ENCODE measurements around the gene HADHB. TPM values are rescaled to one million over a fixed set of nuclear protein-coding genes. Genes with fewer than 3 reads are reported as not detected.

HADHB gene
- total and polyA plus RNA-seq, 10 of the 15 experiments (the other 5 are each of a cell fraction or from before 2014, with no cell fraction given), result 53.7 to 145 (median 85.5) TPM

- 0 out of 2 replicates have a peak, but pooled peaks have one; percentile 25 for TF ChIP-seq ZNF687 (IDR thresholded peaks at IDR 0.05)
- no peak for TF ChIP-seq POLR2A (IDR thresholded peaks at IDR 0.05; ENCODE audit: low read depth, low read length)
- TF ChIP-seq PAX5 (IDR thresholded peaks at IDR 0.05; ENCODE audit: borderline replicate concordance, low read depth, low read length), result no peak
- TF ChIP-seq JUND (IDR thresholded peaks at IDR 0.05; ENCODE audit: low read depth, low read length), result no peak; the same call in 1 of the 2 replicates
- TF ChIP-seq SMAD1 (IDR thresholded peaks at IDR 0.05; ENCODE audit: low read depth, partially characterized antibody), result no peak
- peak; percentile 79 for TF ChIP-seq DPF2 (IDR thresholded peaks at IDR 0.05)
- peak in 1 of 2 experiments; percentile 76; a peak in 3 of 4 replicates for TF ChIP-seq EP300 (IDR thresholded peaks at IDR 0.05; ENCODE audit: borderline replicate concordance in 1 of 2, control insufficient read depth in 1 of 2, low read depth in 2 of 2, low read length in 2 of 2)
- 0 out of 2 replicates have a peak, but pooled peaks have one; percentile 13 for TF ChIP-seq NFIC (IDR thresholded peaks at IDR 0.05; ENCODE audit: low read depth, low read length)
- 0 out of 2 replicates have a peak, but pooled peaks have one; percentile 69 for TF ChIP-seq ZNF217 (IDR thresholded peaks at IDR 0.05)
- peak; percentile 53 for TF ChIP-seq JUNB (IDR thresholded peaks at IDR 0.05)
- TF ChIP-seq ASH2L (IDR thresholded peaks at IDR 0.05; ENCODE audit: borderline replicate concordance, low read depth), result no peak
- no peak for TF ChIP-seq YY1 (IDR thresholded peaks at IDR 0.05; ENCODE audit: low read depth, low read length)
- peak; percentile 71; the same call in 1 of the 3 replicates for TF ChIP-seq POU2F2 (IDR thresholded peaks at IDR 0.05; ENCODE audit: borderline replicate concordance, low read depth, low read length)
- no peak for TF ChIP-seq LARP7 (IDR thresholded peaks at IDR 0.05)
- TF ChIP-seq ZNF207 (IDR thresholded peaks at IDR 0.05; ENCODE audit: borderline replicate concordance), result no peak
- TF ChIP-seq BMI1 (IDR thresholded peaks at IDR 0.05; ENCODE audit: borderline replicate concordance), result 0 out of 2 replicates have a peak, but pooled peaks have one; percentile 26
- TF ChIP-seq CREM (IDR thresholded peaks at IDR 0.05; ENCODE audit: low read depth), result 0 out of 2 replicates have a peak, but pooled peaks have one; percentile 31
- TF ChIP-seq FOS (IDR thresholded peaks at IDR 0.05; ENCODE audit: borderline replicate concordance, extremely low read depth, insufficient read length), result no peak
Observed at GRCh38 chr2:26269571-26270158, 24.9 kb downstream of the HADHB start (continued).
